Cardiac septum (tissue), 1 donor: ENCODE results near the gene MBP. TPM values are rescaled to one million over a fixed set of nuclear protein-coding genes. Genes with fewer than 3 reads are reported as not detected.

Experiments
- DNase-seq: peaks from one replicate; pipeline ENCODE4 v3.0.0-alpha.2; 2020; ENCODE audit warnings: low spot score
- intact Hi-C: fragments of 100-400 bp; cut with DNase I; formaldehyde crosslinking; loops from one replicate; pipeline ENCODE4 v1.14.0; 2022
- total RNA-seq: library from RNA; stranded (reverse); fragmentation: NEBNext Ultra II Directional; extraction: Animal tissue kit (Norgen Biotek cat#: 25700); gene quantifications from one replicate; pipeline ENCODE4 v1.2.1, GENCODE V29; 2021
- donor health status: DM: no; HTN: no; CAD: no.

The MBP gene
- total RNA-seq, 1 donor from 2014 or later: 37.7 TPM

GRCh38 chr18:77092104-77093066 lies 40.2 kb downstream of the MBP start:
- no peak for DNase-seq
- intact Hi-C loops: no loop called here

- intact Hi-C loops: no loop called here
- DNase-seq: no peak
Measured at GRCh38 chr18:77091366-77091765, 41.2 kb downstream of the MBP start.

- DNase-seq: no peak
- intact Hi-C loops: no loop called here
Measured at GRCh38 chr18:77090546-77091174, 41.9 kb downstream of the MBP start.

- intact Hi-C loops: loop anchor here (5.0 kb wide), 1 partner anchor 42 kb away; the partner anchor contains the start of gene MBP
- no peak for DNase-seq
Measured at GRCh38 chr18:77089723-77090285, 42.8 kb downstream of the MBP start.

- DNase-seq: no peak
- intact Hi-C loops: loop anchor here (5.0 kb wide), 1 partner anchor 43 kb away; the partner anchor contains the start of gene MBP
Measured at GRCh38 chr18:77088963-77089722, 43.4 kb downstream of the MBP start.

- intact Hi-C loops: loop anchor here (5.0 kb wide), 1 partner anchor 45 kb away; the partner anchor contains the start of gene MBP
- no peak for DNase-seq
Measured at GRCh38 chr18:77087393-77088141, 45.0 kb downstream of the MBP start.

GRCh38 chr18:77086656-77087392 lies 45.8 kb downstream of the MBP start:
- intact Hi-C loops: loop anchor here (5.0 kb wide), 1 partner anchor 45 kb away; the partner anchor contains the start of gene MBP
- no peak for DNase-seq

- DNase-seq: no peak
- intact Hi-C loops: loop anchor here (5.0 kb wide), 1 partner anchor 46 kb away; the partner anchor contains the start of gene MBP
Measured at GRCh38 chr18:77086034-77086433, 46.5 kb downstream of the MBP start.

- intact Hi-C loops: loop anchor here (1.0 to 5.0 kb wide), 2 partner anchors 30 to 48 kb away; partner anchors contain the start of gene MBP
Measured at GRCh38 chr18:77084688-77085035, 47.9 kb downstream of the MBP start.

GRCh38 chr18:77082316-77082955 lies 50.1 kb downstream of the MBP start:
- intact Hi-C loops: no loop called here
- DNase-seq: no peak

More at GRCh38 chr18:77084688-77085035, 47.9 kb downstream of the MBP start:
- DNase-seq: no peak

GRCh38 chr18:77081390-77081778 lies 51.2 kb downstream of the MBP start:
- DNase-seq: no peak
- intact Hi-C loops: no loop called here

- no peak for DNase-seq
- intact Hi-C loops: no loop called here
Measured at GRCh38 chr18:77079954-77080682, 52.5 kb downstream of the MBP start.

- intact Hi-C loops: no loop called here
- no peak for DNase-seq
Measured at GRCh38 chr18:77079088-77079487, 53.5 kb downstream of the MBP start.

GRCh38 chr18:77078690-77079070 lies 53.9 kb downstream of the MBP start:
- intact Hi-C loops: no loop called here
- no peak for DNase-seq

GRCh38 chr18:77077941-77078689 lies 54.5 kb downstream of the MBP start:
- intact Hi-C loops: no loop called here

GRCh38 chr18:77077401-77077800 lies 55.2 kb downstream of the MBP start:
- intact Hi-C loops: no loop called here
- no peak for DNase-seq

More at GRCh38 chr18:77077941-77078689, 54.5 kb downstream of the MBP start:
- no peak for DNase-seq
